Tibial artery (tissue), 4 donors: Measurements from ENCODE around the gene CELF3.
"Not testable (repeated sequence)": the region's sequence is repeated elsewhere in the genome, so short reads cannot be mapped to it uniquely, and the experiment has no call there.

Experiments used
- DNase-seq, 2 donors: peaks; one replicate each; pipeline ENCODE4 v3.0.0-alpha.2; 2019
- H3K27ac ChIP-seq, 2 donors: fragments of 200-600 bp; sonication (generic) in 1 of 2; 1 replicate in 1 of 2; 2 replicates in 1 of 2; pipeline ENCODE4 v1.5.1; 2018 to 2019; ENCODE audit warnings: mild to moderate bottlenecking in 1 of 2
- H3K27me3 ChIP-seq, 2 donors: fragments of 200-600 bp; sonication (generic) in 1 of 2; one replicate each; pipeline versions ENCODE4 v1.5.1 to v1.6.0; 2016 to 2019
- H3K36me3 ChIP-seq, 3 donors: fragments of 200-600 bp; sonication (generic) in 2 of 3; one replicate each; pipeline ENCODE4 v1.5.1; 2016 to 2019; ENCODE audit warnings: mild to moderate bottlenecking in 2 of 3
- H3K4me1 ChIP-seq, 4 donors: fragments of 200-600 bp; sonication (generic) in 2 of 4; 1 replicate in 3 of 4; 2 replicates in 1 of 4; pipeline ENCODE4 v1.5.1; 2016 to 2019
- H3K4me3 ChIP-seq, 2 donors: fragments of 200-600 bp; sonication (generic) in 1 of 2; 1 replicate in 1 of 2; 2 replicates in 1 of 2; pipeline ENCODE4 v1.5.1; 2018 to 2019; ENCODE audit warnings: mild to moderate bottlenecking in 2 of 2
- H3K9me3 ChIP-seq, 3 donors: fragments of 200-600 bp; sonication (generic) in 1 of 3; one replicate each; pipeline ENCODE4 v1.5.1; 2016 to 2019
- CTCF ChIP-seq, 2 experiments: fragments of 200-600 bp in 1 of 2; fragments of 450-650 bp in 1 of 2; IDR thresholded peaks; one replicate each; pipeline ENCODE4 v1.5.1; 2017 to 2019; ENCODE audit warnings: antibody characterized with exemption in 2 of 2, mild to moderate bottlenecking in 1 of 2, moderate library complexity in 1 of 2
- intact Hi-C: fragments of 100-400 bp; cut with DNase I; formaldehyde crosslinking; loops from one replicate; pipeline ENCODE4 v1.15.0; 2023; ENCODE audit warnings: low total_unique reads

Gene CELF3

GRCh38 chr1:151756291-151756690, 39.7 kb upstream of the CELF3 start:
- Histone ChIP-seq H3K4me1 (no peaks in the 10 kb centered on the region), H3K27me3 (no peaks in the 10 kb centered on the region), H3K36me3 (peaks cover 6 to 46% (median 20%) of the 10 kb centered on the region in 3 donors), H3K27ac (no peak overlapping the region), H3K4me3 (no peak overlapping the region), H3K9me3 (no peaks in the 10 kb centered on the region)
- no peak for TF ChIP-seq CTCF (IDR thresholded peaks at IDR 0.05)
- intact Hi-C loops, result no loop called here
- DNase-seq, result no peak

GRCh38 chr1:151741516-151741915, 24.9 kb upstream of the CELF3 start:
- no peaks in the 10 kb centered on the region for H3K4me1 ChIP-seq
- no peak for DNase-seq
- no peak for TF ChIP-seq CTCF (IDR thresholded peaks at IDR 0.05)
- H3K4me3 ChIP-seq, result no peak overlapping the region
- H3K36me3 ChIP-seq, result no peaks in the 10 kb centered on the region
- no peak overlapping the region for H3K27ac ChIP-seq
- no peaks in the 10 kb centered on the region for H3K27me3 ChIP-seq
- H3K9me3 ChIP-seq, result no peaks in the 10 kb centered on the region
- intact Hi-C loops, result no loop called here

GRCh38 chr1:151739590-151740355, 23.2 kb upstream of the CELF3 start:
- Histone ChIP-seq H3K27me3 (no peaks in the 10 kb centered on the region), H3K27ac (no peak overlapping the region), H3K9me3 (no peaks in the 10 kb centered on the region), H3K36me3 (no peaks in the 10 kb centered on the region), H3K4me3 (no peak overlapping the region), H3K4me1 (peaks cover 0 to 5% (median 0%) of the 10 kb centered on the region in 4 donors)
- TF ChIP-seq CTCF (IDR thresholded peaks at IDR 0.05), result no peak
- intact Hi-C loops, result loop anchor here (5.0 to 10.0 kb wide), 2 partner anchors 147 to 295 kb away; no protein-coding TSS in a partner anchor
- DNase-seq, result no peak

GRCh38 chr1:151737479-151737878, 20.9 kb upstream of the CELF3 start:
- peaks cover 0 to 7% (median 0%) of the 10 kb centered on the region in 4 donors for H3K4me1 ChIP-seq
- H3K36me3 ChIP-seq, result no peaks in the 10 kb centered on the region
- no peak overlapping the region for H3K4me3 ChIP-seq
- DNase-seq, result no peak
- intact Hi-C loops, result loop anchor here (5.0 to 10.0 kb wide), 2 partner anchors 145 to 293 kb away; no protein-coding TSS in a partner anchor
- no peaks in the 10 kb centered on the region for H3K27me3 ChIP-seq
- no peak for TF ChIP-seq CTCF (IDR thresholded peaks at IDR 0.05)
- no peak overlapping the region for H3K27ac ChIP-seq
- H3K9me3 ChIP-seq, result no peaks in the 10 kb centered on the region

- intact Hi-C loops, result loop anchor here (5.0 to 10.0 kb wide), 2 partner anchors 145 to 292 kb away; no protein-coding TSS in a partner anchor
- Histone ChIP-seq H3K27me3 (no peaks in the 10 kb centered on the region), H3K4me3 (no peak overlapping the region), H3K27ac (no peak overlapping the region), H3K4me1 (peaks cover 0 to 7% (median 0%) of the 10 kb centered on the region in 4 donors), H3K36me3 (no peaks in the 10 kb centered on the region), H3K9me3 (no peaks in the 10 kb centered on the region)
- TF ChIP-seq CTCF (IDR thresholded peaks at IDR 0.05), result no peak
- no peak for DNase-seq
These were observed 20.4 kb upstream of the CELF3 start for GRCh38 chr1:151737026-151737425.

GRCh38 chr1:151733995-151734394, 17.4 kb upstream of the CELF3 start:
- intact Hi-C loops, result loop anchor here (5.0 to 10.0 kb wide), 2 partner anchors 197 to 289 kb away; no protein-coding TSS in a partner anchor
- H3K36me3 ChIP-seq, H3K4me3 ChIP-seq, DNase-seq, H3K4me1 ChIP-seq, H3K27ac ChIP-seq, H3K9me3 ChIP-seq, H3K27me3 ChIP-seq: not testable (repeated sequence)
